ENCODE measurements around the gene MCCC2. TPM values are rescaled to one million over a fixed set of nuclear protein-coding genes. Genes with fewer than 3 reads are reported as not detected.
A peak's percentile ranks its signal among the peaks of the same experiment; 100 is the strongest.
"Not testable (repeated sequence)": the region's sequence is repeated elsewhere in the genome, so short reads cannot be mapped to it uniquely, and the experiment has no call there.

The MCCC2 gene
- total RNA-seq, result 25.3 TPM

GRCh38 chr5:71586941-71587765 is at the start of gene MCCC2:
Gene MCCC2 (plus strand): TSS chr5:71587340. CDS start chr5:71587426, 86 bp downstream.
- ATAC-seq (peak; percentile 100), DNase-seq (ENCODE audit: low spot score) (peak; percentile 98)
- intact Hi-C loops (cut with DNase I), result no loop called here

GRCh38 chr5:71537687-71538086 is 49.5 kb upstream of the MCCC2 start:
- intact Hi-C loops (cut with DNase I), result no loop called here
- ATAC-seq (no peak), DNase-seq (ENCODE audit: low spot score) (no peak)

DNA sequence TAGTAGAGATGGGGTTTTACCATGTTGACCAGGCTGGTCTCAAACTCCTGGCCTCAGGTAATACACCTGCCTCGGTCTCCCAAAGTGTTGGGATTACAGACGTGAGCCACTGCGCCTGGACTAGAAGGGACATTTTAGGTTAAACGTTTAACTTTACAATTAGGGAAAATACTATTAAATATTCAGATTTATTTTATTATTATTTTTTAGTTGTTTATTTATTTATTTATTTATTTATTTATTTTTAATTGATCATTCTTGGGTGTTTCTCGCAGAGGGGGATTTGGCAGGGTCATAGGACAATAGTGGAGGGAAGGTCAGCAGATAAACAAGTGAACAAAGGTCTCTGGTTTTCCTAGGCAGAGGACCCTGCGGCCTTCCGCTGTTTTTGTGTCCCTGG is 36.3 kb upstream of the MCCC2 start:
- intact Hi-C loops (cut with DNase I); DNase-seq (ENCODE audit: low spot score); ATAC-seq: not testable (repeated sequence)

DNA sequence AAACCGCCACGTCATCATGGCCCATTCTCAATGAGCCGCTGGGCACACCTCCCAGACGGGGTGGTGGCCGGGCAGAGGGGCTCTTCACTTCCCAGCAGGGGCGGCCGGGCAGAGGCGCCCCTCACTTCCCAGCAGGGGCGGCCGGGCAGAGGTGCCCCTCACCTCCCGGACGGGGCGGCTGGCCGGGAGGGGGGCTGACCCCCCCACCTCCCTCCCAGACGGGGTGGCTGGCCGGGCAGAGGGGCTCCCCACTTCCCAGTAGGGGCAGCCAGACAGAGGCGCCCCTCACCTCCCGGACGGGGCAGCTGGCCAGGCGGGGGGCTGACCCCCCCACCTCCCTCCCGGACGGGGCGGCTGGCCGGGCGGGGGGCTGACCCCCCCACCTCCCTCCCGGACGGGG is 35.6 kb upstream of the MCCC2 start:
- ATAC-seq; DNase-seq (ENCODE audit: low spot score); intact Hi-C loops (cut with DNase I): not testable (repeated sequence)

GRCh38 chr5:71552026-71552749 is 35.0 kb upstream of the MCCC2 start:
- ATAC-seq; DNase-seq (ENCODE audit: low spot score); intact Hi-C loops (cut with DNase I): not testable (repeated sequence)

DNA sequence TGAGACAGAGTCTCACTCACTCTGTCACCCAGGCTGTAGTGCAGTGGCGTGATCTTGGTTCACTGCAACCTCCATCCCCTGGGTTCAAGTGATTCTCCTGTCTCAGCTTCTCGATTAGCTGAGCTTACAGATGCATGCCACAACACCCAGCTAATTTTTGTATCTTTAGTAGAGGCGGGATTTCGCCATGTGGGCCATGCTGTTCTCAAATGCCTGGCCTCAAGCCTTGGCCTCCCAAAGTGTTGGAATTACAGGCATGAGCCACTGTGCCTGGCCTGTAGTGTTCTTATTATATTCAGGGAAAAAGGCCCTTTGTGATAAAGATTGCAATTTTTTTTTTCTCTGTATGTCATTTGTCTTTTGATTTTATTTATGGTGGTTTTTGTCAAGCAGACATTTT is 24.0 kb upstream of the MCCC2 start:
- intact Hi-C loops (cut with DNase I), result no loop called here
- no peak for DNase-seq (ENCODE audit: low spot score)
- no peak for ATAC-seq

DNA sequence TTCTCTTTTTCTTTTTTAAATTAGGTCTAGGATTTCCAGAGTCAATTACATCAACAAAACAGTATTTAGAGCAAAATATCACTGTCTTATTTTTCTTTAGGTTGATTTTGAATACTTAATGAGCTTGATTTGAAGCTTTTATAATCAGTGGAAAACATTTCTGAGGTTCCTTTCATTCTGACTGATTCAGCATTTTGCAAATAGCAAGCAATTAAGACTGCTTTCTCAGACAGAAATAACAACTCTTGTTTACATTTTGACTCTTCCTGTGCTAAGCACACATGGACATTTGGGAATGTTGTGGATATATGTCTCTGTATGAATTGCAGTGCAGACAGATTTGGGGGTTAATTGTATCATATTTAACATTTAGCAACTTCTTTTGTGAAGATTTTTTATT is 22.2 kb upstream of the MCCC2 start:
- intact Hi-C loops (cut with DNase I), result no loop called here
- no peak for ATAC-seq
- no peak for DNase-seq (ENCODE audit: low spot score)

GRCh38 chr5:71569748-71570509 is 17.2 kb upstream of the MCCC2 start:
- ATAC-seq (no peak), DNase-seq (ENCODE audit: low spot score) (no peak)
- intact Hi-C loops (cut with DNase I), result no loop called here

DNA sequence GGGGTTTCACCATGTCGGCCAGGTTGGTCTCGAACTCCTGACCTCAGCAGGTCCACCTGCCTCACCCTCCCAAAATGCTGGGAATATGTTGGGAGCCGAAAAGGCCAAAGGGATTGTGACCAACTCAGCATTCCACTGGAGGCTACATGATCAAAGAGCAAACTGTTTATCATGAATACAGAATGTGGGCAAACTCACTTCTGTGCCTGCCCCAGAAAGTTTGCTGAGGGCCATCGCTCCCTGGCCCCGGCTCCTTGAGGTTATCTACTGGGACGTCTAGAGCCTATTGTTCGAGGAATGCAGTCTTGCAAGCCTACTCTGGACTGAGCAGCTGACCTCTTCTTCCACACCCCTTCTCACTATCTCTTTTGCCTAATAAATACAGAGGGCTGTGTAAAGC is 15.3 kb upstream of the MCCC2 start:
- ATAC-seq; DNase-seq (ENCODE audit: low spot score); intact Hi-C loops (cut with DNase I): not testable (repeated sequence)

DNA sequence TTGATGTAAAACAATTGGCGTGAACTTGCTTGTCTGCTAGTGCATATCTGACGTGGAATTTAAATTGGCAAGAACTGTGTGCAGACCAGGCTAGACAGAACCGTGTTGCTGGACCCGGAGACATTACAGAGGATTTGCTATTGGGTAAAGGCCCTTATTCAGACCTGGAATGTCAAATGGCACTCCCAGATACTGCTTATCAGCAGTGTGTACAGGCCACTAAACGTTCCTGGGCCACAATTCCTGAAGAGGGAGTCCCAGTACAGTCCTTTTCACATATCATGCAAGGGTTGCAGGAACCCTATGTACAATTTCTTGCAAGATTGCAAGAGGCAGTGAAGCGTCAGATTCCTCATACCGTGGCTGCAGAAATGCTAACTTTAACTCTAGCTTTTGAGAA is 13.5 kb upstream of the MCCC2 start:
- intact Hi-C loops (cut with DNase I), result no loop called here
- DNase-seq (ENCODE audit: low spot score) (no peak), ATAC-seq (no peak)

GRCh38 chr5:71575588-71575987 is 11.6 kb upstream of the MCCC2 start:
- intact Hi-C loops (cut with DNase I); DNase-seq (ENCODE audit: low spot score); ATAC-seq: not testable (repeated sequence)

GRCh38 chr5:71576241-71576640 is 10.9 kb upstream of the MCCC2 start:
- ATAC-seq (no peak), DNase-seq (ENCODE audit: low spot score) (no peak)
- intact Hi-C loops (cut with DNase I), result no loop called here

- DNase-seq (ENCODE audit: low spot score); intact Hi-C loops (cut with DNase I); ATAC-seq: not testable (repeated sequence)
These were observed 9.3 kb upstream of the MCCC2 start for GRCh38 chr5:71577839-71578238.

DNA sequence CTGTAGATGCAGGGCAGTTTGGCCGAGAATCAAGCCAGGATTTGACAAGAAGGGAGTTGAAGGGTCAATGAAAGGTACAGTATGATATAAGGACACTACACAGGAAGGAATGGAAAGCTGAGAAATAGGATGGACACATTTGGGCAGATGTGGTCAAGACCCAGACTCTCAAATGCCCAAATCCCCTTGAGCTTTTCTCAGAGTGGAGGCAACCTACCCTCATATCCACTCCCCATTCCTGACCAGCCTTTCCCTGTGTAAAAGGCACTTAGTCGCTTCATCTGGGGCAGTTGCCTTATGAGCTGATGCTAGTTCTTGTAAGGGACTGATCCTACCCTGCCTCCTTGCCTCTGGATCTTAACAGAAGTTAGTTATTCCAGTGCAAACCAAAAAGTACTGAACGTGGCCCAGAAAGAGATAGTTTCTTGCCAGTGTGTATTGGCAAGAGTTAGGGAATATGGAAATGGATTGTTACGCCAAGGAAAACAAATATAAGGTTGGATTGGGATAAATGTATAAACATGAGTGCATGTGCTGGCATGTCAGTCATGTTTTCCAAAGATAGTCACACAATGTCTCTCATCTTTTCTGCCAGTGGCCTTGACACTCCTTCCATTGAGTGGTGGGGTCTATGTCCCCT is 4.1 kb upstream of the MCCC2 start:
- intact Hi-C loops (cut with DNase I), result no loop called here
- DNase-seq (ENCODE audit: low spot score) (no peak), ATAC-seq (no peak)

- peak; percentile 18 for ATAC-seq
- no peak for DNase-seq (ENCODE audit: low spot score)
- intact Hi-C loops (cut with DNase I), result no loop called here
These were observed 844 bp upstream of the MCCC2 start for GRCh38 chr5:71586052-71586940.

- intact Hi-C loops (cut with DNase I), result no loop called here
- ATAC-seq, result no peak
These were observed 809 bp downstream of the MCCC2 start for GRCh38 chr5:71587766-71588532.

DNA sequence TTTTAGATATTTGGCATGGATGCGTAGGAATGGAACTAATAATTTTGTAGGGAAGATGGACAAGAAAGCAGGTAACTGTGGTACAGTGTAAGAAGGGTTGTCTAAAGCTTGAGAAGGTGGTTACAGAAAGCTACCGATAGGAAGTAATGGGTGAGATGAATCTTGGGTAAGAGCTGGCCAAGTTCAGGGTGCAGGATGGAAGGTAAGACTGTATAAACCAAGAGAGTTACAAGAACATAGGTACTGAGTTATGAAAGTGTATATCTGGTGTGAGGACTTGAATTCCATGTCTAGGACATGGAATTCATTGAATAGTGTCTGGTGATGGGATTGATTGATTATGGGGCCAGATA is 1.4 kb downstream of the MCCC2 start:
- ATAC-seq, result no peak
- intact Hi-C loops (cut with DNase I), result no loop called here
- DNase-seq (ENCODE audit: low spot score), result no peak

More at GRCh38 chr5:71587766-71588532, 809 bp downstream of the MCCC2 start:
- DNase-seq (ENCODE audit: low spot score), result no peak
